ENCODE results near the gene RASGEF1B. TPM values are rescaled to one million over a fixed set of nuclear protein-coding genes. Genes with fewer than 3 reads are reported as not detected.

RASGEF1B gene
- total RNA-seq, 1 experiment from 2014 or later, result 7.5 TPM

- H2BK5ac ChIP-seq (ENCODE audit: insufficient read length, low read length), result no peak overlapping the region
- no peaks in the 10 kb centered on the region for H3K27me3 Mint-ChIP-seq (ENCODE audit: low read depth)
- no peak overlapping the region for H4K91ac ChIP-seq (ENCODE audit: insufficient read length, low read depth, low read length)
- no peak overlapping the region for H2AFZ ChIP-seq (ENCODE audit: low read length)
- no peaks in the 10 kb centered on the region for H4K20me1 ChIP-seq (ENCODE audit: control insufficient read depth, insufficient read depth, insufficient read length)
- WGBS (ENCODE audit: extremely low coverage, insufficient read length, low lambda C conversion rate), result no CpG with 5 or more reads among the region's 5 CpGs
- no peaks in the 10 kb centered on the region for H3K9me3 ChIP-seq (ENCODE audit: control insufficient read depth, low read depth, low read length)
- H3K4me3 Mint-ChIP-seq, result no peak overlapping the region
- no peak overlapping the region for H2AK5ac ChIP-seq (ENCODE audit: insufficient read length, low read length)
- no peak overlapping the region for H3K27ac ChIP-seq (ENCODE audit: insufficient read length, low read depth, low read length)
- H3T11ph ChIP-seq (ENCODE audit: low read length), result no peak overlapping the region
- no peak overlapping the region for H3K14ac ChIP-seq (ENCODE audit: insufficient read depth, low read length)
- H2BK20ac ChIP-seq (ENCODE audit: low read depth, low read length, poor library complexity, severe bottlenecking), result no peak overlapping the region
- DNase-seq, result no peak
- no peak overlapping the region for H2BK15ac ChIP-seq (ENCODE audit: low read depth, low read length)
- no peak overlapping the region for H3K4ac ChIP-seq (ENCODE audit: low read depth, low read length)
- peaks cover 23 to 24% of the 10 kb centered on the region in 2 experiments for H3K4me1 Mint-ChIP-seq
- no peaks in the 10 kb centered on the region for H3K79me2 ChIP-seq (ENCODE audit: insufficient read depth, low read length)
- TF ChIP-seq CTCF (conservative IDR thresholded peaks at IDR 0.05), result no peak
- H2BK12ac ChIP-seq (ENCODE audit: insufficient read length, low read depth, low read length), result no peak overlapping the region
- H3K23ac ChIP-seq (ENCODE audit: insufficient read length, low read depth, low read length), result no peak overlapping the region
- no peaks in the 10 kb centered on the region for H3K9me3 Mint-ChIP-seq
- no peak overlapping the region for H3K18ac ChIP-seq (ENCODE audit: insufficient read length, low read depth, low read length)
- H3K56ac ChIP-seq (ENCODE audit: insufficient read length, low read depth, low read length), result no peak overlapping the region
- no peaks in the 10 kb centered on the region for H3K4me1 ChIP-seq (ENCODE audit: insufficient read depth, low read length)
- no peak overlapping the region for H4K8ac ChIP-seq (replicated peaks; ENCODE audit: insufficient read length, low read depth, low read length)
- no peak overlapping the region for H4K5ac ChIP-seq (ENCODE audit: insufficient read length, low read depth, low read length)
- H3K4me2 ChIP-seq (ENCODE audit: insufficient read depth, insufficient read length, low read length), result no peak overlapping the region
- no peak overlapping the region for H3K9ac ChIP-seq (ENCODE audit: extremely low read depth, insufficient read length, low read length)
- no peak overlapping the region for H2BK120ac ChIP-seq (ENCODE audit: low read depth, low read length, poor library complexity, severe bottlenecking)
- no peaks in the 10 kb centered on the region for H3K27me3 ChIP-seq (ENCODE audit: insufficient read depth, low read length)
- peak overlapping the region in 2 of 3 experiments; percentile 37 to 68; a peak in 2 of 7 replicates for H3K27ac Mint-ChIP-seq
- H3K23me2 ChIP-seq (ENCODE audit: insufficient read length, low read depth, low read length, poor library complexity, severe bottlenecking), result no peaks in the 10 kb centered on the region
- H3K36me3 Mint-ChIP-seq (ENCODE audit: insufficient read depth in 1 of 3, low read depth in 3 of 3), result peaks cover 0 to 5% (median 0%) of the 10 kb centered on the region in 3 experiments; a peak in 3 of 7 replicates
- no peaks in the 10 kb centered on the region for H3K79me1 ChIP-seq (ENCODE audit: insufficient read depth, low read depth, low read length, poor library complexity, severe bottlenecking)
Observed at GRCh38 chr4:81454499-81454898, 17.2 kb downstream of the RASGEF1B start.

Measured in H9 (cell line).